ENCODE results near the gene C2orf78.
"Not testable (repeated sequence)": the region's sequence is repeated elsewhere in the genome, so short reads cannot be mapped to it uniquely, and the experiment has no call there.

The C2orf78 gene

GRCh38 chr2:73779467-73780236, 4.3 kb upstream of the C2orf78 start, which contains the start of gene DUSP11:
Gene DUSP11 (minus strand): TSS chr2:73780103. CDS start chr2:73779974, 129 bp downstream.
- DNase-seq (ENCODE audit: low spot score), result peak; percentile 99

- no peak for DNase-seq (ENCODE audit: low spot score)
These were observed 3.8 kb upstream of the C2orf78 start for GRCh38 chr2:73780237-73780582.

GRCh38 chr2:73783402-73783801, 581 bp upstream of the C2orf78 start:
- not testable (repeated sequence) for DNase-seq (ENCODE audit: low spot score)

- no peak for DNase-seq (ENCODE audit: low spot score)
These were observed 27.9 kb downstream of the C2orf78 start for GRCh38 chr2:73811878-73812277.

- no peak for DNase-seq (ENCODE audit: low spot score)
These were observed 28.7 kb downstream of the C2orf78 start for GRCh38 chr2:73812635-73813034.

GRCh38 chr2:73818296-73818695, 34.3 kb downstream of the C2orf78 start:
- DNase-seq (ENCODE audit: low spot score), result no peak

GRCh38 chr2:73821227-73821626, 37.2 kb downstream of the C2orf78 start:
- DNase-seq (ENCODE audit: low spot score), result no peak

GRCh38 chr2:73821669-73822068, 37.7 kb downstream of the C2orf78 start:
- DNase-seq (ENCODE audit: low spot score), result no peak

- peak; percentile 78 for DNase-seq (ENCODE audit: low spot score)
These were observed 38.3 kb downstream of the C2orf78 start for GRCh38 chr2:73822276-73822675.

- DNase-seq (ENCODE audit: low spot score), result peak; percentile 61
These were observed 39.0 kb downstream of the C2orf78 start for GRCh38 chr2:73822991-73823390.

GRCh38 chr2:73823416-73823815, 39.4 kb downstream of the C2orf78 start:
- no peak for DNase-seq (ENCODE audit: low spot score)

GRCh38 chr2:73823916-73824523, 40.0 kb downstream of the C2orf78 start:
- DNase-seq (ENCODE audit: low spot score), result peak; percentile 84

- DNase-seq (ENCODE audit: low spot score), result no peak
These were observed 41.4 kb downstream of the C2orf78 start for GRCh38 chr2:73825408-73825807.

GRCh38 chr2:73827018-73827417, 43.0 kb downstream of the C2orf78 start:
- DNase-seq (ENCODE audit: low spot score), result peak; percentile 72

- no peak for DNase-seq (ENCODE audit: low spot score)
These were observed 43.8 kb downstream of the C2orf78 start for GRCh38 chr2:73827660-73828388.

- DNase-seq (ENCODE audit: low spot score), result no peak
These were observed 44.4 kb downstream of the C2orf78 start for GRCh38 chr2:73828389-73828817.

- peak; percentile 97 for DNase-seq (ENCODE audit: low spot score)
These were observed 45.0 kb downstream of the C2orf78 start, which contains the start of gene STAMBP for GRCh38 chr2:73828818-73829570. Gene STAMBP (plus strand): TSS chr2:73828961. CDS start chr2:73830857, 1,896 bp downstream.

GRCh38 chr2:73830871-73831401, 47.0 kb downstream of the C2orf78 start:
- no peak for DNase-seq (ENCODE audit: low spot score)

- DNase-seq (ENCODE audit: low spot score), result peak; percentile 45
These were observed 48.9 kb downstream of the C2orf78 start for GRCh38 chr2:73832930-73833329.

- DNase-seq (ENCODE audit: low spot score), result no peak
These were observed 52.4 kb downstream of the C2orf78 start for GRCh38 chr2:73836141-73836943.

Measured in NAMALWA (cell line).